Keratinocyte (primary cell): Measurements from ENCODE around the gene PSMB11. TPM values are rescaled to one million over a fixed set of nuclear protein-coding genes. Genes with fewer than 3 reads are reported as not detected.

Source experiments
- DNase-seq: peaks from one replicate; pipeline ENCODE4 v3.0.0-alpha.2; 2011; ENCODE audit warnings: low read depth, missing footprints, low spot score
- FAIRE-seq: peaks from 2 replicates; lab custom pipeline; 2011; peaks lifted over from hg19 to GRCh38; lab: Jason Lieb, UNC
- H2AFZ ChIP-seq: 2 replicates; pipeline ENCODE4 v1.6.0; 2012; ENCODE audit warnings: low read length, control low read depth, inconsistent platforms; ENCODE audit not compliant: control insufficient read depth
- H3K27ac ChIP-seq: 2 replicates; pipeline ENCODE4 v1.5.1; 2011; ENCODE audit warnings: low read length; ENCODE audit not compliant: control insufficient read depth, insufficient read depth
- H3K27me3 ChIP-seq: 3 replicates; pipeline ENCODE4 v1.6.0; 2011; ENCODE audit warnings: low read length; ENCODE audit not compliant: control insufficient read depth, insufficient read depth; ENCODE audit errors: extremely low read depth
- H3K36me3 ChIP-seq, 2 experiments: 2 replicates in 1 of 2; 3 replicates in 1 of 2; pipeline ENCODE4 v1.5.1; 2011; ENCODE audit warnings: low read length in 2 of 2, mild to moderate bottlenecking in 1 of 2; ENCODE audit not compliant: control insufficient read depth in 2 of 2, insufficient read depth in 2 of 2; ENCODE audit errors: extremely low read depth in 1 of 2
- H3K4me1 ChIP-seq: 3 replicates; pipeline ENCODE4 v1.5.1; 2011; ENCODE audit warnings: low read length; ENCODE audit not compliant: control insufficient read depth, insufficient read depth; ENCODE audit errors: extremely low read depth
- H3K4me2 ChIP-seq: 3 replicates; pipeline ENCODE4 v1.6.0; 2011; ENCODE audit warnings: low read depth, low read length; ENCODE audit not compliant: control insufficient read depth, insufficient read depth; ENCODE audit errors: extremely low read depth
- H3K4me3 ChIP-seq, 3 experiments: fragments of 200-600 bp in 1 of 3; sonication (generic) in 1 of 3; 2 replicates in 2 of 3; 3 replicates in 1 of 3; pipeline ENCODE4 v1.5.1; 2011 to 2016; ENCODE audit warnings: low read length in 3 of 3, mild to moderate bottlenecking in 3 of 3, control low read depth in 2 of 3, inconsistent platforms in 1 of 3, low read depth in 1 of 3, mixed read lengths in 1 of 3, mixed run types in 1 of 3, moderate library complexity in 1 of 3; ENCODE audit not compliant: control insufficient read depth in 2 of 3, insufficient read depth in 2 of 3; ENCODE audit errors: extremely low read depth in 1 of 3
- H3K79me2 ChIP-seq: 2 replicates; pipeline ENCODE4 v1.6.0; 2012; ENCODE audit warnings: low read length; ENCODE audit not compliant: control insufficient read depth, insufficient read depth
- H3K9ac ChIP-seq: 3 replicates; pipeline ENCODE4 v1.6.0; 2011; ENCODE audit warnings: low read length; ENCODE audit not compliant: control insufficient read depth, insufficient read depth; ENCODE audit errors: extremely low read depth
- H3K9me1 ChIP-seq: 3 replicates; pipeline ENCODE4 v1.6.0; 2011; ENCODE audit warnings: low read length; ENCODE audit not compliant: control insufficient read depth, insufficient read depth; ENCODE audit errors: extremely low read depth
- H3K9me3 ChIP-seq: 2 replicates; pipeline ENCODE4 v1.5.1; 2012; ENCODE audit warnings: low read depth, low read length; ENCODE audit not compliant: control insufficient read depth
- H4K20me1 ChIP-seq: 3 replicates; pipeline ENCODE4 v1.6.0; 2011; ENCODE audit warnings: low read length; ENCODE audit not compliant: control insufficient read depth, insufficient read depth; ENCODE audit errors: extremely low read depth
- EZH2 ChIP-seq: IDR thresholded peaks from one replicate; pipeline ENCODE4 v1.6.1; 2012; ENCODE audit warnings: inconsistent platforms, mild to moderate bottlenecking, low read length, moderate library complexity
- dilution Hi-C: fragments of 300-500 bp; cut with MboI; formaldehyde crosslinking; loops from one replicate; pipeline ENCODE4 v1.7.0; 2020; ENCODE audit warnings: low sequenced_read_pairs; ENCODE audit not compliant: extremely low pct_ligation_motif_present
- polyA plus RNA-seq, 5 experiments: library from polyadenylated mRNA; depleted of rRNA in 3 of 5; stranded (reverse) in 3 of 5; stranded (forward) in 1 of 5; unstranded in 1 of 5; fragments of >200 nt; gene quantifications; 1 replicate in 1 of 5; 2 replicates in 3 of 5; 3 replicates in 1 of 5; pipeline versions ENCODE4 v1.2.1 to v1.2.3, GENCODE V29; 2011 to 2012; ENCODE audit warnings: missing spikeins in 2 of 5, low read depth in 1 of 5, low replicate concordance in 1 of 5
- TF ChIP-seq, protein P1 (sequence below), 3 experiments: IDR thresholded peaks in 1 of 3; conservative IDR thresholded peaks in 1 of 3; optimal IDR thresholded peaks in 1 of 3; 2 replicates in 2 of 3; 3 replicates in 1 of 3; pipeline versions ENCODE3 to v1.5.1; 2011; ENCODE audit warnings: low read length in 3 of 3, mild to moderate bottlenecking in 3 of 3, moderate library complexity in 2 of 3, control low read depth in 1 of 3, inconsistent platforms in 1 of 3; ENCODE audit not compliant: insufficient read depth in 2 of 3; ENCODE audit errors: extremely low read depth in 1 of 3

PSMB11 gene
- polyA plus RNA-seq, 1 donor (not counting 4 experiments of a cell fraction or from before 2014, with no cell fraction given): not detected

GRCh38 chr14:23009483-23009938 lies 32.5 kb upstream of the PSMB11 start:
- H2AFZ ChIP-seq: peak overlapping the region; percentile 88
- peak overlapping the region; percentile 83 for H3K27ac ChIP-seq
- H3K9ac ChIP-seq: peak overlapping the region; percentile 70
- no peaks in the 10 kb centered on the region for H3K9me1 ChIP-seq
- peak overlapping the region; percentile 39 to 86 (median 64) for H3K4me3 ChIP-seq
- H3K27me3 ChIP-seq: no peaks in the 10 kb centered on the region
- peaks cover 27% of the 10 kb centered on the region for H3K4me1 ChIP-seq
- peak overlapping the region; percentile 84 for H3K4me2 ChIP-seq
- FAIRE-seq (no peak), DNase-seq (no peak)
- no peak for TF ChIP-seq EZH2
- TF ChIP-seq, protein P1, sequence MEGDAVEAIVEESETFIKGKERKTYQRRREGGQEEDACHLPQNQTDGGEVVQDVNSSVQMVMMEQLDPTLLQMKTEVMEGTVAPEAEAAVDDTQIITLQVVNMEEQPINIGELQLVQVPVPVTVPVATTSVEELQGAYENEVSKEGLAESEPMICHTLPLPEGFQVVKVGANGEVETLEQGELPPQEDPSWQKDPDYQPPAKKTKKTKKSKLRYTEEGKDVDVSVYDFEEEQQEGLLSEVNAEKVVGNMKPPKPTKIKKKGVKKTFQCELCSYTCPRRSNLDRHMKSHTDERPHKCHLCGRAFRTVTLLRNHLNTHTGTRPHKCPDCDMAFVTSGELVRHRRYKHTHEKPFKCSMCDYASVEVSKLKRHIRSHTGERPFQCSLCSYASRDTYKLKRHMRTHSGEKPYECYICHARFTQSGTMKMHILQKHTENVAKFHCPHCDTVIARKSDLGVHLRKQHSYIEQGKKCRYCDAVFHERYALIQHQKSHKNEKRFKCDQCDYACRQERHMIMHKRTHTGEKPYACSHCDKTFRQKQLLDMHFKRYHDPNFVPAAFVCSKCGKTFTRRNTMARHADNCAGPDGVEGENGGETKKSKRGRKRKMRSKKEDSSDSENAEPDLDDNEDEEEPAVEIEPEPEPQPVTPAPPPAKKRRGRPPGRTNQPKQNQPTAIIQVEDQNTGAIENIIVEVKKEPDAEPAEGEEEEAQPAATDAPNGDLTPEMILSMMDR (optimal IDR thresholded peaks at IDR 0.05 in 1 of 3, IDR thresholded peaks at IDR 0.05 in 1 of 3, conservative IDR thresholded peaks at IDR 0.05 in 1 of 3; ENCODE audit: extremely low read depth in 1 of 3, insufficient read depth in 2 of 3, low read length in 3 of 3): no peak
- H3K9me3 ChIP-seq: no peaks in the 10 kb centered on the region
- no peaks in the 10 kb centered on the region for H3K36me3 ChIP-seq
- H3K79me2 ChIP-seq: no peaks in the 10 kb centered on the region
- H4K20me1 ChIP-seq: no peaks in the 10 kb centered on the region
- dilution Hi-C loops: no loop called here

GRCh38 chr14:23009939-23010726 lies 31.9 kb upstream of the PSMB11 start, which contains the start of gene C14orf93:
TSS of gene C14orf93 (minus strand) at chr14:23010143. CDS start at chr14:22999023, 11,120 bp downstream.
- Histone ChIP-seq H3K27ac (peak within 1 kb of the TSS; percentile 83), H3K9me3 (no peaks in the 10 kb centered on the region), H3K9me1 (no peaks in the 10 kb centered on the region), H3K4me1 (peaks cover 27% of the 10 kb centered on the region), H3K4me2 (peak within 1 kb of the TSS; percentile 84), H4K20me1 (no peaks in the 10 kb centered on the region), H3K4me3 (peak within 1 kb of the TSS; percentile 39 to 86 (median 64)), H3K36me3 (no peaks in the 10 kb centered on the region), H2AFZ (peak within 1 kb of the TSS; percentile 89), H3K79me2 (no peaks in the 10 kb centered on the region), H3K27me3 (no peaks in the 10 kb centered on the region), H3K9ac (peak within 1 kb of the TSS; percentile 70)
- no peak for DNase-seq
- dilution Hi-C loops: no loop called here
- TF ChIP-seq EZH2: no peak
- TF ChIP-seq, protein P1 (optimal IDR thresholded peaks at IDR 0.05 in 1 of 3, IDR thresholded peaks at IDR 0.05 in 1 of 3, conservative IDR thresholded peaks at IDR 0.05 in 1 of 3; ENCODE audit: extremely low read depth in 1 of 3, insufficient read depth in 2 of 3, low read length in 3 of 3): no peak
- no peak for FAIRE-seq
